MG63 (cell line): Measurements from ENCODE around the gene HINFP. TPM values are rescaled to one million over a fixed set of nuclear protein-coding genes. Genes with fewer than 3 reads are reported as not detected.
A peak's percentile ranks its signal among the peaks of the same experiment; 100 is the strongest.

Source experiments
- DNase-seq: peaks from one replicate; pipeline ENCODE4 v3.0.0-alpha.2; 2020
- H3K27me3 ChIP-seq: fragments of 250-450 bp; sonication (Bioruptor Pico); 2 replicates; pipeline ENCODE4 v1.5.1; 2020; ENCODE audit warnings: mild to moderate bottlenecking, moderate library complexity
- H3K36me3 ChIP-seq: fragments of 250-450 bp; sonication (Bioruptor Pico); 2 replicates; pipeline ENCODE4 v1.5.1; 2020; ENCODE audit warnings: mild to moderate bottlenecking, moderate library complexity
- H3K4me3 ChIP-seq: fragments of 250-450 bp; sonication (Bioruptor Pico); 2 replicates; pipeline ENCODE4 v1.5.1; 2020; ENCODE audit warnings: mild to moderate bottlenecking, moderate library complexity
- H3K9me3 ChIP-seq: fragments of 250-450 bp; sonication (Bioruptor Pico); 2 replicates; pipeline ENCODE4 v1.5.1; 2020; ENCODE audit warnings: mild to moderate bottlenecking, moderate library complexity
- total RNA-seq: library from RNA; depleted of rRNA; stranded (reverse); fragments of >200 nt; shearing (Covaris generic); gene quantifications from 2 replicates; pipeline ENCODE4 v1.2.3, GENCODE V29; 2014; ENCODE audit warnings: low replicate concordance; rRNA removed

The HINFP gene, protein sequence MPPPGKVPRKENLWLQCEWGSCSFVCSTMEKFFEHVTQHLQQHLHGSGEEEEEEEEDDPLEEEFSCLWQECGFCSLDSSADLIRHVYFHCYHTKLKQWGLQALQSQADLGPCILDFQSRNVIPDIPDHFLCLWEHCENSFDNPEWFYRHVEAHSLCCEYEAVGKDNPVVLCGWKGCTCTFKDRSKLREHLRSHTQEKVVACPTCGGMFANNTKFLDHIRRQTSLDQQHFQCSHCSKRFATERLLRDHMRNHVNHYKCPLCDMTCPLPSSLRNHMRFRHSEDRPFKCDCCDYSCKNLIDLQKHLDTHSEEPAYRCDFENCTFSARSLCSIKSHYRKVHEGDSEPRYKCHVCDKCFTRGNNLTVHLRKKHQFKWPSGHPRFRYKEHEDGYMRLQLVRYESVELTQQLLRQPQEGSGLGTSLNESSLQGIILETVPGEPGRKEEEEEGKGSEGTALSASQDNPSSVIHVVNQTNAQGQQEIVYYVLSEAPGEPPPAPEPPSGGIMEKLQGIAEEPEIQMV
- 8.3 and 27.5 TPM in 2 replicates for total RNA-seq

GRCh38 chr11:119121008-119121810, at the start of gene HINFP:
HINFP (plus strand) TSS chr11:119121580; CDS start chr11:119126945, 5,365 bp downstream.
- H3K4me3 ChIP-seq = peak within 1 kb of the TSS; percentile 87
- no peaks in the 10 kb centered on the region for H3K27me3 ChIP-seq
- H3K36me3 ChIP-seq = peaks cover 11% of the 10 kb centered on the region; the same call in 1 of the 2 replicates
- DNase-seq = peak; percentile 99
- H3K9me3 ChIP-seq = no peaks in the 10 kb centered on the region

- Histone ChIP-seq H3K36me3 (peaks cover 47% of the 10 kb centered on the region), H3K4me3 (no peak overlapping the region), H3K27me3 (no peaks in the 10 kb centered on the region), H3K9me3 (no peaks in the 10 kb centered on the region)
- DNase-seq = no peak
Measured at GRCh38 chr11:119077839-119078238, 43.5 kb upstream of the HINFP start.

GRCh38 chr11:119078675-119079420, 42.5 kb upstream of the HINFP start:
- Histone ChIP-seq H3K9me3 (no peaks in the 10 kb centered on the region), H3K36me3 (peaks cover 37% of the 10 kb centered on the region), H3K27me3 (no peaks in the 10 kb centered on the region), H3K4me3 (no peak overlapping the region)
- no peak for DNase-seq

DNA sequence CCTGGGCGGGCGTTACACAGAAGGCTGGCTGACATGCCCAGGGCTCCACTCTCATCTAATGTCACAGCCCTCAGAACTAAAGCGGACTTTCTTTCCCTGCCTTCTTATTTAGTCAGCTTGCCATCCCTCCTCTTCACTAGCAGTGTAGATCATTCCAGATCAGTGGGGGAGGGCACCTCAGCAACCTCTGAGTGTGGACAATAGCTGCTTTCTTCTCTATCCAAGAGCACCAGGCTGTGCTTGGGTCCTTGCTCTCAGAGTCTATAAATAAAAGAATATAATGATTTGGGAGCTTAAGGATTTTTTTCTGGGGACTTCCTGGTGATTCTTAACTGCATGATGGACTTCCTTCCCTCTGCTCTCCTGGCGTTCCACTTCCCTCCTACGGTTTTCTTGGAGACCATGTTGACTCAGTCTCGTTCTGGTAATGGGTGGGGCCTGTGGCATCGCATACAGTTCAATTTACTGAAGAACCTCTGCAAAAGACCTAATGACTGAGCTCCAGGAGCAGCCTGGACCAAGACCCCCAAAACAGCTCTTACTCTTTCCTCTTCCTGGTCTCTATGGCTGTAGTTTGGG, 39.6 kb upstream of the HINFP start:
- no peak for DNase-seq
- no peaks in the 10 kb centered on the region for H3K27me3 ChIP-seq
- peaks cover 25% of the 10 kb centered on the region for H3K36me3 ChIP-seq
- H3K9me3 ChIP-seq = no peaks in the 10 kb centered on the region
- H3K4me3 ChIP-seq = no peak overlapping the region

DNA sequence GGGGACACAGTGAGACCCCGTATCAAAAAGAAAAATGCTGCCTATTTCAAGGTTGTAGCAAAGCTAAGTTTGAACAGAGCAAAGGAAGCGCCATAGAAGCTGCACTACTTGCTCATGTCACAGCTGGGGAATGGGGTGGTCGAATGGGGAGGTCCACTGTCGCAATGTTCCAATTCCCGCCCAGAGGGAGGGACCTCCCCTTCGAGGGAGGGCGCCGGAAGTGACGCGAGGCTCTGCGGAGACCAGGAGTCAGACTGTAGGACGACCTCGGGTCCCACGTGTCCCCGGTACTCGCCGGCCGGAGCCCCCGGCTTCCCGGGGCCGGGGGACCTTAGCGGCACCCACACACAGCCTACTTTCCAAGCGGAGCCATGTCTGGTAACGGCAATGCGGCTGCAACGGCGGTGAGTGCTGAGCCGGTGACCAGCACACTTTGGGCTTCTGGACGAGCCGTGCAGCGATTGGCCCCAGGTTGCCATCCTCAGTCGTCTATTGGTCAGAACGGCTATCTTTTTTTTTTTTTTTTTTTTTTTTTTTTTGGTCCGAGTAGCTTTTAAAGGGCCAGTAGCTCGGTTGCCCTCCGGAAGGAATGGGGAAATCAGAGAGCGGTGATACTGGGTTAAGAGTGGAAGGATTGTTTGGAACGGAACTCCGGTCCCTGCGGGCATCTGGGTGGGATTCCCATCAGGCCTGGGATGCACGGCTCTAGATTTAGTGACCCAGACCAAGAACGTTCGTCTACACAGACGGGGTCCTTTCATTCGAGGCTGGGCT, 36.5 kb upstream of the HINFP start, which contains the start of gene HMBS:
Gene HMBS, plus strand, starts transcription at position 219 of the 774 bp plus-strand sequence. Its CDS starts 153 bp downstream, at position 372.
- Histone ChIP-seq H3K36me3 (peaks cover 12% of the 10 kb centered on the region), H3K9me3 (no peaks in the 10 kb centered on the region), H3K4me3 (peak within 1 kb of the TSS; percentile 89), H3K27me3 (no peaks in the 10 kb centered on the region)
- DNase-seq = peak; percentile 90

DNA sequence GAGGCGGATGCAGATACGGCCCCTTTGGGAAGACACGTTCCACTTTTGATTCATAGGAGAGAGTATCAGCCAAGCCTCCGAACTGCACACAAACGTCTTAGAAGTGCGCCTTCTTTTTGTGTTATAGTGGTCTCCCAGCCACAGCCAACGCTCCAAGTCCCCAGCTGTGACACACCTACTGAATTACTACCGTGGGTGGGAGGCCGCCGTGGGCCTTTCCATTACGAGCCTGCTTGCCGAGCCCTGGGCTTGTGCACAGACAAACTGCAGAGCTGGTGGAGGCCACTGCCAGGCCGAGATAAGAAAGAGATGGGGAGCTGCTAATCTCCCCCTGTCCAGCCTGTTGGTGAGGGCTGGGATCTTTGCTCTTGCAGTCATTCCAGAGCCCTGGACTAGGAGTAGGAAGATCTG, 35.9 kb upstream of the HINFP start:
- Histone ChIP-seq H3K9me3 (no peaks in the 10 kb centered on the region), H3K36me3 (peaks cover 10% of the 10 kb centered on the region), H3K27me3 (no peaks in the 10 kb centered on the region), H3K4me3 (peak overlapping the region; percentile 89)
- DNase-seq = no peak

DNA sequence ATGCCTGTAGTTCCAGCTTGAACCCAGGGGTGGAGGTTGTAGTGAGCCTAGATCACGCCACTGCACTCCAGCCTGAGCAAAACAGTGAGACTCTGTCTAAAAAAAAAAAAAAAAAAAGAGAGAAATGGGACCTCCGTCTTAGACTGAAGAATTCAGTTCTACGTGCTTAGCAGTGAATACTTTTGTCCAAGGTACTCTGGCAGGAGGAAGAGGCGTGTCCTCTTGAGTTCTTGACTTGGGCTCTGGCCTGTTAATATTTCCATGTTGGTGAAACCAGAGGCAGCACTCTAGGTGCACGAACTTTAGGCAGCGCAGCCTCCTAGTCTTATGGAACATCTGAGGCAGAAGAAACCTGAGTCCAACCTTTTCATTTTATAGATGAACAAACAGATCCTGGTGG, 34.3 kb upstream of the HINFP start:
- DNase-seq = no peak
- Histone ChIP-seq H3K4me3 (no peak overlapping the region), H3K27me3 (no peaks in the 10 kb centered on the region), H3K36me3 (peaks cover 12% of the 10 kb centered on the region), H3K9me3 (no peaks in the 10 kb centered on the region)

DNA sequence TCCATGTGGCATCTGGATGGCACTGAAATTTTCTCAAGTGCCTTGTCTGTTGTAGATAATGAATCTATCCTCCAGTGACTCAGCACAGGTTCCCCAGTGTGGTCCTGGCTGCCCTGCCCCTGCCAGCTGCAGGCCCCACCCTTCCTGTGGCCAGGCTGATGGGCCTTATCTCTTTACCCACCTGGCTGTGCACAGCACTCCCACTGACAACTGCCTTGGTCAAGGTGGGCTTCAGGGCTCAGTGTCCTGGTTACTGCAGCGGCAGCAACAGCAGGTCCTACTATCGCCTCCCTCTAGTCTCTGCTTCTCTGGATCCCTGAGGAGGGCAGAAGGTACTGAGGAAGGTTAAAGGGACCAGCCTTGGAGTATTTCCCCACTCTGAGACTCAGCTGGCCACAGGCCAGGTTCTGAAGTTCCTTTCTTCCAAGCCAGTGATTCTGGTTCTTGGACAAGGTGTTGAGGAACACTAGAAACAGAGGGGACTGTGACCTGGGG, 33.6 kb upstream of the HINFP start:
- DNase-seq = no peak
- H3K9me3 ChIP-seq = no peaks in the 10 kb centered on the region
- H3K36me3 ChIP-seq = peaks cover 19% of the 10 kb centered on the region
- H3K4me3 ChIP-seq = no peak overlapping the region
- no peaks in the 10 kb centered on the region for H3K27me3 ChIP-seq

DNA sequence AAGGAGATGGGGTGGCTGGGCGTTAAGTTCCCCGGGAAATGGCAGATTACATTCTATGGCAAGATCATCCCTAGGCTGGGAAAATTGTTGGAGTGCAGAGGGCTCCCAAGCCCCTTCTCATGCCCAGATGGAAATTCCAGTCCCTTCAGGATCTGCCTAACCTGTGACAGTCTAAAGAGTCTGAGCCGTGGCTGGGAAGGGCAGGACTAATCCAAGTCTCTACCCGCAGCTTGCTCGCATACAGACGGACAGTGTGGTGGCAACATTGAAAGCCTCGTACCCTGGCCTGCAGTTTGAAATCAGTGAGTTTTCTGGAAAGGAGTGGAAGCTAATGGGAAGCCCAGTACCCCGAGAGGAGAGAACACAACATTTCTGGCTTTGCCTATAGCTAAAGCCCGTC, 33.0 kb upstream of the HINFP start:
- DNase-seq = no peak
- Histone ChIP-seq H3K27me3 (no peaks in the 10 kb centered on the region), H3K36me3 (peaks cover 25% of the 10 kb centered on the region), H3K4me3 (no peak overlapping the region), H3K9me3 (no peaks in the 10 kb centered on the region)

DNA sequence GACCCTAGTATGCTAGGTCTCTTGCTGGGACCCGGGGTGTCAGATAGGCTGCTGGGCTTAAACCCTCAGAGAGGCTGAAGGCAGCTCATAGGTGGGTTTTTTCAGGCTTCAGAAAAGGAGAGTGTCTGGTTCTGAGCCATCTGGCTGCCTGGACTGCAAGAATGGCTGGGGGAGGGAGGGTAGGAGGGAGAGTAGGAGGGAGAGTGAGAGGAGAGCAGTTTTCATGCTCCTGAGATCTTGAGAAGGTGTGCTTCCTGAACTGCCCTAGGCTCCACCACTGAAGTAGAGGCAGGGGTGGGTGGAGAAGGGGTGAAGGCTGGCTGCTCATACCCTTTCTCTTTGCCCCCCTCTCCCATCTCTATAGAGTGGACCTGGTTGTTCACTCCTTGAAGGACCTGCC, 32.1 kb upstream of the HINFP start:
- H3K9me3 ChIP-seq = no peaks in the 10 kb centered on the region
- H3K27me3 ChIP-seq = no peaks in the 10 kb centered on the region
- no peak overlapping the region for H3K4me3 ChIP-seq
- DNase-seq = no peak
- peaks cover 34% of the 10 kb centered on the region for H3K36me3 ChIP-seq

- Histone ChIP-seq H3K9me3 (no peaks in the 10 kb centered on the region), H3K27me3 (no peaks in the 10 kb centered on the region), H3K4me3 (no peak overlapping the region), H3K36me3 (peaks cover 43% of the 10 kb centered on the region)
- DNase-seq = no peak
Measured at GRCh38 chr11:119091178-119091577, 30.2 kb upstream of the HINFP start.

DNA sequence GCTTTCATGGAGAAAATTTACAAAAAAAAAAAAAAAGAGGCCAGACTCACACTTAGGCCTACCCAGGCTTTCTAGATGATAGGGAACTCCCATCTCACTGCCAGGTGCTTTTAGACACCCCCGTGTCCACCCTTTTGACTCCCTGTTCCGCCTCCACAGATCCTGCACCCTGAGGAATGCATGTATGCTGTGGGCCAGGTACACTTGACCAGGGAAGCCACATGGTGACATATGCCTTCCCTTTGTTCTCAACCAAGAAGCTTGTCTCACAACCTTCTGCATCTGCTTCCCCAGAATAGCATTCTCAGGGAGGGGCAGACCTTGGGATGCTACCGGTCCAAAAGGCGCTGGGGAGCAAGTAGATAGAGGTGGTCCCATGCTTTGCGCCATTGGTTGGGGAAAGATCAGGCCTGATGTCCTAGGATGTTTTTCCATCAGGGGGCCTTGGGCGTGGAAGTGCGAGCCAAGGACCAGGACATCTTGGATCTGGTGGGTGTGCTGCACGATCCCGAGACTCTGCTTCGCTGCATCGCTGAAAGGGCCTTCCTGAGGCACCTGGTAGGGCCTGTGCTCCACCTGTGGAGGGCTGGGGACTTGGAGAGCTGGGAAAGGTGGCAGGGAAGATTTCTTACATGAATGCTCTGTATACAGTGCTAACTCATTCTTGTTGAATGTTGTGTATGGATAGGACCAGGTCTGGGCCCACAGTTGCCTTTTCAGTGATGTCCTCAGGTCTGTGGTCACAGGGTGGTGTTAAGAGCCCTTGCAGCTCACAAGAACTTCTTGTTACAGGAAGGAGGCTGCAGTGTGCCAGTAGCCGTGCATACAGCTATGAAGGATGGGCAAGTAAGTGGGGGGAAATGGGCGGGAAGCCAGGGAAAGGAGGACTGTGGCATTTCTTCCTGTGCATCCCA, 29.2 kb upstream of the HINFP start:
- Histone ChIP-seq H3K9me3 (no peaks in the 10 kb centered on the region), H3K36me3 (peaks cover 54% of the 10 kb centered on the region), H3K27me3 (no peaks in the 10 kb centered on the region), H3K4me3 (peak overlapping the region; percentile 79)
- DNase-seq = no peak

DNA sequence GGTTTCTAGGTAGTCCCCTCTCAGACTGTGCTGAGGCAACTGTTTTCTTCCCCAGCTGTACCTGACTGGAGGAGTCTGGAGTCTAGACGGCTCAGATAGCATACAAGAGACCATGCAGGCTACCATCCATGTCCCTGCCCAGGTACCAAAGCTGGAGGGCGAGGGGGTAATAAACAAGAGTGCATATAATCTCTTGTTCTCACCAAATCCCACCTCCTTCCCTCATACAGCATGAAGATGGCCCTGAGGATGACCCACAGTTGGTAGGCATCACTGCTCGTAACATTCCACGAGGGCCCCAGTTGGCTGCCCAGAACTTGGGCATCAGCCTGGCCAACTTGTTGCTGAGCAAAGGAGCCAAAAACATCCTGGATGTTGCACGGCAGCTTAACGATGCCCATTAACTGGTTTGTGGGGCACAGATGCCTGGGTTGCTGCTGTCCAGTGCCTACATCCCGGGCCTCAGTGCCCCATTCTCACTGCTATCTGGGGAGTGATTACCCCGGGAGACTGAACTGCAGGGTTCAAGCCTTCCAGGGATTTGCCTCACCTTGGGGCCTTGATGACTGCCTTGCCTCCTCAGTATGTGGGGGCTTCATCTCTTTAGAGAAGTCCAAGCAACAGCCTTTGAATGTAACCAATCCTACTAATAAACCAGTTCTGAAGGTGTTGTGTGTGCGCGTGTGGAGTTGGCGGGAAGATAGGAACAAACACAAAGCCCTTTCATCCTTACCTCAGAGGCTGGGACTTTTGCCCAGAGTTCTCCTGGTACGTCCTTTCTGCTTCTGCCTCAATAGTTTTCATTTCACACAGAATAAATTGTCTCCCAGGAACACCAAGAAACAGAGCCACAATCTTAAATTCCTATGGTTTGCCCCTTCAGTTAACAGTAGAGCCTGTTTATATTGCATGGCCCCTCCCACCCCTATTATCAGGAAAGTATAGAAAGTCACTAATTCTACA, 28.2 kb upstream of the HINFP start:
- Histone ChIP-seq H3K36me3 (peaks cover 63% of the 10 kb centered on the region), H3K9me3 (no peaks in the 10 kb centered on the region), H3K4me3 (peak overlapping the region; percentile 79), H3K27me3 (no peaks in the 10 kb centered on the region)
- peak; percentile 36 for DNase-seq
